Measurements from ENCODE around the gene CHRNA7.
A peak's percentile ranks its signal among the peaks of the same experiment; 100 is the strongest.

The CHRNA7 gene

DNA sequence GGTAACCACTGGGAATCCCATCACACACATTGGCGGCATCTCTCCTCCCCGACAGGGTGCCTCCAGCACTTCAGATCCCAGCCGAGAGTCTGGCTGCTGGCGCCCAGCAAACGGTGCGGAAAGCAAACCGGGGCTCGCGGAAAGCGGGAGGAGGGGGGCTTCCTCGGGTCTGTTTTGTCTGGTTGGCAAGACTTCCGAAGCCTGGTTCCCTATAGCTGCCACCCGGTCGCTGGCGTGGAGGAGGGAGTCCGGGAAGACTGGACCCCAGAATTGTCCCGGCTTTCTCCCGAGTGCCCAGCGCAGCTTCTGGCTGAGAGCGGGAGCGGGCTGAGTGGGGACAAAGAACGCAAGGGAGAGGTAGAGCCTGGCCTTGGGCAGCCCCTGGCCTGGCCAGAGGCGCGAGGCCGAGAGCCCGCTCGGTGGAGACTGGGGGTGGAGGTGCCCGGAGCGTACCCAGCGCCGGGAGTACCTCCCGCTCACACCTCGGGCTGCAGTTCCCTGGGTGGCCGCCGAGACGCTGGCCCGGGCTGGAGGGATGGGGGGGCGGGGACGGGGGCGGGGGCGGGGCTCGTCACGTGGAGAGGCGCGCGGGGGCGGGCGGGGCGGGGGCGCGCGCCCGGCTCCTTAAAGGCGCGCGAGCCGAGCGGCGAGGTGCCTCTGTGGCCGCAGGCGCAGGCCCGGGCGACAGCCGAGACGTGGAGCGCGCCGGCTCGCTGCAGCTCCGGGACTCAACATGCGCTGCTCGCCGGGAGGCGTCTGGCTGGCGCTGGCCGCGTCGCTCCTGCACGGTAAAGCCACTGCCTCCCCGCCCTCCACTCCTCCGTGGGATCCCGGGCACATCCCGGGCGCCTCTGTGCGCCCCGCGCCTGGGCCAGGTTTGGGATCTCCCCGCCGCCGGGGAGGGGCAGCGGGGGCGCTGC lies at the start of gene CHRNA7:
CHRNA7 (plus strand) TSS at position 654 of the 920 bp plus-strand sequence; CDS start at position 734, 80 bp downstream.
- DNase-seq = peak; percentile 25 to 35

DNA sequence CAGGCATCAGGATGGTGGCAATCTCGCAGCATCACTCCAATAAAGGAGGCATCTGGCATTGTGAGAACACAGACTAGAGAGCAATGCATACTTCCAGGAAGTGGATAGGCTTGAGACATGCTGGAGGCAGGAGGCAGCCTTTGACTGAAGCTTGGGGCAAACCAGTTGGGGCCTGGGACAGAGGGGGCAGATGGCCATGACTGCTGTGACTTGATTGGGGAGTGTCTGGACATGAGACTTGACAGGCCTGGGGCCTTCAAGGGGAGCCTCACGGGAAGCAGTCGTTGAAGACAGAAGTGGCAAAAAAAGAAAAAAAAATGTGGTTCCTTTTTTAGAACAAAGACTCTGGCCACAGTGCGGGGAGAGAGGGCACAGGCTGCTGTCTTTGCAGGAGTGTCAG lies 44.7 kb upstream of the CHRNA7 start:
- no peak for DNase-seq

DNA sequence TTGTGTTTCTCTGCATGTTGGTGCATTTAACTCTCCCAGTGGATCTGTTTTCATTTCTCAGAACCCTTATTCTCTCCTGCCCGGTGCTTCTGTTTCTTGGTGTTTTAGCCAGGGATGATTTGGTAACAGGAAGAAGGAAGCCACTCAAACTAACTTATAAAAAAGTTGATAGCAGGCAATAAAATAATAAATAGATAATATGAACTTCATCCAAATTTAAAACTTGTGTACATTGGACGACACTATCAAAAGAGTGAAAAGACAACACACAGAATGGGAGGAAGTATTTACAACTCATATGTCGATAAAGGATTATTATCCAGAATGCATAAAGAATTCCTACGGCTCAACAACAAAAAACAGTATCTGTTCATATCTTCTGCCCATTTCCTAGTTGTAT lies 37.3 kb upstream of the CHRNA7 start:
- DNase-seq = no peak

DNA sequence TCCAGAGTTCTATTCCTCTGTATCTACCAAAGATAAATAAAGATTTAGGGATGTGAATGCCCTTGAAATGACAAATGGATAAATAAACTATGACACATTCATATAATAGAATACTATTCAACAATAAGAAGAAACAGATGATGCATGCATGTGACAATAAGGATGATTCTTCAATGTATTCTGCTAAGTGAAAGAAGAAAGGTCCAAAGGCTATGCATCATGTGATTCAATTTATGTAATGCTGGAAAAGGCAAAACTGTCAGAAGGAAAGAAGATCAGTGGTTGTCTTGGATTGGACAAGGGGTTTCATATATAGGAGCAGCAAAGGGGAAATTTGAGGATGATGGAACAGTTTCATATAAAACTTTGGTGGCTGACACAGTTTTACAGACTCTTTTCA lies 32.6 kb upstream of the CHRNA7 start:
- DNase-seq = no peak

DNA sequence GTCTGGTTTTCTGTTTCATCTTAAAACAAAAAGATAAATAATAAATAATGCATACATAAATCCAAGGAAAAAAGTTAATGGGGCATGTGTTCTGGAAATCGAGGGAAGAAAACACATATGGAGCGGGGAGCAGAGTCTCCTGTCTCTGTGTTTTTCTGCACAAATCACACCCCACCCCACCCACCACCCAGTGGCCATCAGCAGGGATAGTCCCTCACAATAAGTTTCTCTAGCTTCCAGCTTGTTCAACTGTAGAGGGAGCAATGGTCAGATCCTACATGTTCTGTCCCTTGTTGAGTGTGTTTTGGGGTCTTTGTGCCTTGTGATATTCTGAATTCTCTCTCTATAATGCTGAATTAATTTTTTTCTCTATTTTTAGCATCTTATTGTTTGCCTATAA lies 26.8 kb upstream of the CHRNA7 start:
- DNase-seq = no peak

DNA sequence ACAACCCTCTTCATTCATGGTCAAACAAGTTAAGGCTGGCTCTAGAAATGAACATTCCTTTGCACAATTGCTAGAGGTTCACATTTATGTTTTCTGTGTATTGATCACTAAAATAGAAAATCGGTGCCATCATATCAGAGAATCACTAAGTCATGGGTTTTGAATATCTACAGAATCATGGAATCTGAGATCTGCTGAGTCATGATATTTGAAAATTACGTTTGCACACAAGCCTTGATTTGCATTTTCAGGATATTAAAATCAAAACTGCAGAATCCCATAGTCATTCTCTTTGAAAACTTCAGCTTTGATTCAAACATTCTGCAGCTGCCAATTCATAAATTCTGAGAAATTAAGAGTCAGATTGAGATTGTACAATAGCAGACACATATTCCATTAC lies 26.1 kb upstream of the CHRNA7 start:
- no peak for DNase-seq

DNA sequence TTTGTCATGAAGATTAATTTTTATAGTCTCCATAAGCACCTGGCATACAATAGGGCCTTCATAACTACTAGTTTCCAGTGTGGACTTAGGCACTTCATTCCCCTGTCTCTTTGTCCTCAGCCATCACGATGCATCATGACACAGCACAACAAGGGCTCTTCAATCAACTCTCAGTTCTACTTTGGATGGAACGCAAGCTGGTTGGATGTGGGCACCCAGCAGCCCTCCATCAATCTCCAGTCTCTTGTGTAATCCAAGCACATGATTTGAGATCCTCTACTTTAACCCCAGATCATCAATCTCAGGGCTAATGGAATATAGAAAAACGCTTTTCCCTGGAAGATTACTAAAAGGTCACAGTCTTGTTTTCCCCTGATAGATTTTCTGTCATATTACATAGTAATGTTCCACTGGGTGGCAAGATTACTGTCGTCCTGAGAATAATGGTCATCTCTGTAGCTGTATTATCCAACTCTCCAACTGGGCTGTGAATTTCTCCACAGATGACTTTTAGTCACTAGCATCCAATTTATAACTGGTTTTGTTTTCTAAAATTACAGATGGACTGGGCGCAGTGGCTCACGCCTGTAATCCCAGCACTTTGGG lies 22.9 kb upstream of the CHRNA7 start:
- no peak for DNase-seq

DNA sequence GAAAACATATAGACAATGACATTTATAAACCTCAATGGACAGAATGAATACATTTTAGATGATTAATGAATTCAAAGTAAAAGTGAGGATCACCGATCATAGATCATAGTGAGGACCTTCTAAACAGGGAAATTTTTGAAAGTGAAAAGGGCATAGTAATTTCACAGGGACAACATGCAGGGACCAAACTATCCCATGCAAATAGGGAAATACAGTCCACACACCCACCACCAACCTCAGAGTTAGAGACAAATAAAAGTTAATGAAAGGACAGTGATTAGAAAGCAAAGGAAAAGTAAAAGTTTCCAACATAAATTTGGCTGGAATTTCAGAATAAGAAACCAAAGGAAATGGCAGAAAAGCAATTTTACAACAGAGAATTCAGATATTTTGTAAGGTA lies 15.4 kb upstream of the CHRNA7 start:
- no peak for DNase-seq

DNA sequence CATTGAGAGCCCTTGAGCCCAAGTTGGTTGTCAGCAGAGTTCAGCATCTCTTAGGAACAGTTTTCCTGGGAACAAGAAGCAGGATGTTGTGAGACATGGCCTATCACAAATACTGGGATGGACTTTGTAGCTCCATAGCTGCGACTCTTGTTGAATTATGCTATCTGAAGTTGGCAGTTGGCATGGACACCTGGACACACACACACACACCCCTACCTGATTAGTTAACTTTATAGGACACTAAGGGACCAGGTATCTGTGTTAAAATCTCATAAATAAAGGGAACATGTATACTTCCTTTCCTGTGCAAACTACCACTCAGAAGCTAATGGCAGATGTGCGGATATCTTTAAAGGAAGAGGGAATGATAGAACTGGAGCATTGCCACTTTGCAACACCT lies 10.2 kb upstream of the CHRNA7 start:
- DNase-seq = no peak

DNA sequence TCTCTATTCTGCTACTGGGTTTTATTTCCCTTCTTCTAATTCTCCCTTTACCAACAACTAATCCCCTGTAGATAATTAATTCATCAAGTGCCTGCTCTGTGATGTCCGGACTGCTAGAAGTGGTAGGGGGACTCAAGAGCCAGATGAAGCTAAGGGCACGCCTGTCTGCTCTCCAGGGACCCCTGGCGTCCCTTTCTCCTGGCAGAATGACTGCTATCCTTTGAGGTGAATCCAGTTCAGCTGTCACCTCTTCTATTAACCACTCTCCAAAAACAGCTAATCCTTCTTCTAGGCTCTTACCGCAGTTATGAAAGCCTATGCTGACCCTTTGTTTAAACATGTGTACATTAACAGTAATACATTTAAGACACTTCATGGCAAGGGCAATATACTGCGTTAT lies 1.4 kb upstream of the CHRNA7 start:
- no peak for DNase-seq

DNA sequence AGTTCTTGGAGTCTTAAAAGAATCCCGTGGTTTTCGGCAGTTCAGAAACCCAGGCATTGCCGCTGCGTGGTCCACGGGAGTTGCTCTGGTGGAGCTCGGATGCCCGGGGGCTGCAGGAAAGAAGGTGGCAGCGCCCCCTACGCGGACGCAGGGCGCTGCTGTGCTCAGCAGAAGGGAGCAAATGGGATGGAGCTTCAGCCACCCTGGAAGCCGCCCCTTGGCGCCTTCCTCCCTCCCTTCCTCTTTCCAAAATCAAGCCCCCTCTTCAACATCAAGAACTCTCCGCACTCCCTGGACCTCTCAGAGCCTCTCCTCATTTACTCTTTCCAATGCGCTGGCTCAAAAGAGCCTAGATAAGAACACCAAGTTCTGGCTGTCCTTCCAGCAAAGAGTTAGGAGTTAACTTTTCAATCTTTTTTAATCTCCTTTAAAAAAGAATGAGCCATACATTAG lies 880 bp upstream of the CHRNA7 start:
- DNase-seq = no peak

DNA sequence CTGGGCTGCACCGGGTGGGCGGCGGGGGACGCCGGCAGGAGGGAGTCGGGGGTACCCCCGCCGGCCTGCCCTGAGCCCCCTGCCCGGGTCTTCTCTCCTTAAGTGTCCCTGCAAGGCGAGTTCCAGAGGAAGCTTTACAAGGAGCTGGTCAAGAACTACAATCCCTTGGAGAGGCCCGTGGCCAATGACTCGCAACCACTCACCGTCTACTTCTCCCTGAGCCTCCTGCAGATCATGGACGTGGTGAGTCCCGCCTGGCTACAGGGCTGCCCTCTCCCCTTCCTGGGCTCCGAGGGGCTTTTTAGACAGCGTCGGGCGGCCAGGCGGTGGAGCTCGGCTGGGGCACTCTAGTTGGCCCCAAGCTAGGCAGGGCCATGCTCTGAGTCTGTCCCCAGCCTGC lies 480 bp downstream of the CHRNA7 start:
- no peak for DNase-seq

DNA sequence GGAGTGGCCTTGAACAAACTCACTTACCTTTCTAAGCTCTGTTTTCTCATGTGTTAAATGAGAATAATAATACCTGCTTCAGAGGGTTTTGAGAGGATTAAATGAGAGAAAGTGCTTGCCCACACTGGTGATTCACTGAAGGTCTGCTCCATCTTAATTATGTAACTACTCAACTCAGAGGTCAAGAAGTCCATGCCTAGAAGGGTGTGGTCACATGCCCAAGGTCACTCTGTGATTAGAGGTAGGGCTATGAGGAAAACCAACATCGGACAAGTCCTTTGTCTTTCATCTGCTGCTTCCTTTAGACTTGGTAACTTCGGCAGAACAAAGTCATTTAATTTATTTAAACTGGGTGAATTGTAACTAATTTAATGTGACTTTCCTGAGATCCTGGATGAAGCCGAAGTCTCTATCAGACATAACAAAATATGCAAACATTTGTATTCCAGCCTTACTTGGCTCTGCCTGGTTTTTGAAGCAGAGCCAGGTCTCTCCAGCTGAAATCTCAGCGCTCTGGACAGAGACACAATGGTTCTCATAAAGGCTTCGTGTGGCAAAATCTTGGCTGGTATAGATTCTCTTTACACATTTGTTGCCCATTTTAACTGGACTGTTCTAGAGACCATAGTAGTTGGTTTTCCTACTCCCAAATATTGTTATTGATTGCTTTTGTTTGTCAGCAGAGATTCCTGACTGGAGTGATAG lies 3.0 kb downstream of the CHRNA7 start:
- no peak for DNase-seq

DNA sequence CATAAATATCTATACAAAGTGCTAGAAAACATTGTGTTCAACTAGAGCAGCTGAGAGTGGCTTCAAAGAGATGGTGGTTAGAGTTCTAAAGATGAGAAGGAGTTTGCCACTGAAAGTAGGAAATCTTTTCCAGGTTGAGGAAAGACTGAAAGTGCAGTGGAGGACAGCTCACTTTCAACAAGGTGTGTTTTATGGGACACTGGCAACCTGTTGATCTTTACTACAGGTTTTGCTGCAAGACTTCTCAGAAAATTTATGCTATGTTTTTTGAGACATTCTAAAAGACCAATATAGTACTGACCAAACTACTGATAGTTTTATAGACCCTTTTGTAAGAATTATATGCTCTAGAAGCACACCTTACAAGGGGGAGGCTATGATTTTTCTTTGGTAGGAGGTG lies 3.8 kb downstream of the CHRNA7 start:
- no peak for DNase-seq

DNA sequence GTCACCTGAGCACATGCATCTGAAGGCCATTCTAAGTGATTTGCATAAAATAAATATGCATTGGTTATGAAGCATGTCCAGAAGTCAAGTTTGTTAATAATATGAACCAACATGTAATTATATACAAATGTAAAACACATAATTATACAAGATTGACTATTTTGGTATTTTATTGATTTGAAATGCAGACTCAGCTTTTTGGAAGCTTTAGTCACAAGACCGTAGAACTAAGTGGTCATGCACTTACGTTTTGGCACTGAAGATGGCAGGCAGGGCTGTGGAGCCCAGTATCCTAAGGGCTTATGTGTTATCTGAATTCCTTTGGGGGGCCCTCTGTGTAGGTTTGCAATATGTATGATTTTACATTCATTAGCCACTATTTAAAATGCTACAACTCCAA lies 5.0 kb downstream of the CHRNA7 start:
- DNase-seq = no peak

DNA sequence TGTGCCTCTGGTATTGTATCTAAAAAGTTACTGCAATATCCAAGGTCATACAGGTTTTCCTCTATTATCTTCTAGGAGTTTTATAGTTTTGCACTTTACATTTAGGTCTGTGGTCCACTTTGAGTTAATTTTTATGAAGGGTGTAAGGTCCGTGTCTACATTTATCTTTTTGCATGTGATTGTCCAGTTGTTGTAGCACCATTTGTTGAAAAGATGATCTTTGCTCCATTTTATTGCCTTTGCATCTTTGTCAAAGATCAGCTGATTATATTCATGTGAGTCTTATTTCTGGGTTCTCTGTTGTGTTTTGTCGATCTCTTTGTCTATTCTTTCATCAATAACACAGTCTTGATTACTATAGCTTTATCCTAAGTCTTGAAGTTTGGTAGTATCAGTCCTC lies 6.7 kb downstream of the CHRNA7 start:
- DNase-seq = no peak

DNA sequence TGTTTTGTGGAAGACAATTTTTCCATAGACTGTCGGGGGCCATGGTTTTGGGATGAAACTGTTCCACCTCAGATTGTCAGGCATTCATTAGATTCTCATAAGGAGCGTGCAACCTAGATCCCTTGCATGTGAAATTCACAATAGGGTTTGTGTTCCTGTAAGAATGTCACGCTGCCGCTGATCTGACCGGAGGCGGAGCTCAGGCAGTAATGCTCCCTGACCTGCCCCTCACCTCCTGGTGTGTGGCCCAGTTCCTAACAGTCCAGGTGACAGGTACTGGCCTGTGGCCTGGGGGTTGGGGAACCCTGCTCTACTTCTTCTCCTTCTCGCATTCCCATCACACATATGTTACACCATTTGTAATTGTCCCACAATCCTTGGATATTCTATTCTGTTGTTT lies 11.0 kb downstream of the CHRNA7 start:
- no peak for DNase-seq

DNA sequence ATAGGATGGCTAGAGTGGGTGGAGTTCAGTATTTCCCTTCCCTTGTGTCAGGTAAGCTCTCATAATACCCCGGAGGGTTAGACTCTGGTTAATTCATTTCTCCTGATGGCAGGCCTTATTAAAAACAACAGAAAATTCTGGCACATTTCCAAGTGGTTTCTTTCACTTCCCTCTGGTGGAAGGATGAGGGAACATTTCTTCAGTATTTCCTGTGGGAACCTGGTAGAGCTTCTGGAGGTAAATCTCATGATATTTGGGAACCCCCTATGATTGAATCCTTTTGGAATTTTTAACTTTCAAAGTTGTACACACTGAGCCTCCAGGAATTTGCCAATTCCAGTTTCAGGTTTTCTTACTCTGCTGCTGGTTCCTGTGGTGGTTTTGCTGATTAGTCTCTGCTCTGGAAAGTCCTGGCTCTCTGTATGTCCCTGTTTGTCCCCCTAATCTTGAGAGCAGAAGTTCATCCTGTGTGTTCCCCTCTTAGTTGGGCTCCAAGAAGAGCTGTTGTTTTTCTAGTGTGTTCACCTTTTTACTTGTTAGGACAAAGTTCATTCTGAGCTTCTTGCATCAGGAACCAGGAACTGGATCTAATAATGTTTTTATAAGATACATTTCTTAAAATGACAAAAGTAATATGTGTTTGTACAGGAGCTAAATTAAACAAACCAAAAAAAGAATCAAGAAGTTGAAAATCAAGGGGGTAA lies 12.1 kb downstream of the CHRNA7 start:
- no peak for DNase-seq

DNA sequence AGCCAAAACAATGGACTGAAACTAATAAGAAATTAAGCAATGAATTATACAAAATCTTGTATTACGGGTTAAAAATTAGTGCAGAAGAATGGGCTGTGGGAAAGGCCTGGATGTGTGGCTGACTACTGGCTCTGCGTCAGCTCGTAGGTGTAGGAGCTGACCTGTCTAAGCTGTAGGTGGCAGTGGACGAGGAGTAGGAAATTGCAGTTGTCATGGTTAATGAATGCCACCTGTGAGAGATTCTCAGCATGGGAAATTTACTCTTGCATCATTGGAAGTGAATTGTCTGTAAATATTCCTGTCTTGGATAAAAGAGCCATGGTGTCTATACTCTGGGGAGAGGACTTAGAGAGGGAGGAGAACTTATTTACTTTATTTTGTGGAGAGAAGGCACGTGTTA lies 23.4 kb downstream of the CHRNA7 start:
- no peak for DNase-seq

DNA sequence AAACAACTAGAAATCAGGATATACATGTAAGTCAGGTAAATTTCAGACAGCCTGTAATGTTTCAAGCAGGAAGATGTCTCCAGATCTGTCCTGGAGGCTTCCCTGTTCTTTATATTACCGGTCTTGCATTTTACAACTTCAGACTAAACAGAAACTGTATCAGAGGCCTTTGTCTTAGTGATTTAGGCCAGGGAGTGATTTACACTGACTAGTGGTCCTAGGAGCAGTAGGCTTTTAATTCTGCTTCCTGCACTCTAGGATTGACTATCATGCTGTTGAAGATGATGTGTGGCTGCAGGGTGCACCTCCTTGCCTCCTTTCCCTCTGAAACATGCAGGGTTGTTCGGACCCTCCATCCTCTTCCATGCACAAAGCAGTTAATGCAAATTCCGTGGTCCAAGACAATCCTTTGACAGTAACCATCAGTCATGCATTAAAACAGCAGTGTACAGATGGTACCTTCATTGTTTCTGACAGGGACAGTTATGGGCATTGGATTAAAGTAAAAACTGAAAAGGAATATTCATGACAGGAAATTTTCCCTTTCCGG lies 27.6 kb downstream of the CHRNA7 start:
- DNase-seq = no peak

DNA sequence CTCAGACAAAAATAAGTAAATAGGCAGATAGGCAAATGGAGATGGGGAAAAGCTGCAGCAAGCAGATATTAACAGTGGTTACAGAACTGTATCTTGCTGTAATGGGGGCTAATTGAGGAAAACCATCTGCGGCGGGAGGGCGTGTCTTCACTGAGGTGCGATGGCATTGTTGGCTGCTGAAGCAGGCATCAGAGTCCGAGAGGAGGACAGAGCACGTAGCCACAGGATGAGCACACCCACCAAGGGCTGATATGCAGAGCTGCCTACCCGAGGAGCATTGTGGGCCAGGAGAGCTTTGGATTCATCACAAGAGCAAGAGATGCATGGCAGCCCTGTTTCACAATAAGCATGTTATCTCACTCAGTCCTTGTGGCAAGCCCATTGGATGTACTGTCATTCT lies 30.4 kb downstream of the CHRNA7 start:
- no peak for DNase-seq

DNA sequence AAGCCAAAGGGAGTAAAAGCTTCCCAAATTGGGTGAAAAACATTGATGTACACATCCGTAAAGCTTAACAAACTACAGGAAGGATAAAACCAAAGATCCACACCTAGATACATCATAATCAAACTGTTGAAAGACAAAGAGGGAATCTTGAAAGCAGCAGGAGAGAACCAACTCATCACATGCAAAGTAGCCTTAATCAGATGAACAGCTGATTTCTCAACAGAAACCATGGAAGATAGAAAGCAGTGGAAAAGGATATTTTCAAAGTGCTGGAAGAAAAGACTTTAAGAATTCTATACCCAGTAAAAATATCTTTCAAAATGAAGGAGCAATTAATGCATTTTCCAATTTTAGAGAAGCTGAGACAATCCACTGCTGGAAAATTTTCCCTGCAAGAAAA lies 36.8 kb downstream of the CHRNA7 start:
- no peak for DNase-seq

DNA sequence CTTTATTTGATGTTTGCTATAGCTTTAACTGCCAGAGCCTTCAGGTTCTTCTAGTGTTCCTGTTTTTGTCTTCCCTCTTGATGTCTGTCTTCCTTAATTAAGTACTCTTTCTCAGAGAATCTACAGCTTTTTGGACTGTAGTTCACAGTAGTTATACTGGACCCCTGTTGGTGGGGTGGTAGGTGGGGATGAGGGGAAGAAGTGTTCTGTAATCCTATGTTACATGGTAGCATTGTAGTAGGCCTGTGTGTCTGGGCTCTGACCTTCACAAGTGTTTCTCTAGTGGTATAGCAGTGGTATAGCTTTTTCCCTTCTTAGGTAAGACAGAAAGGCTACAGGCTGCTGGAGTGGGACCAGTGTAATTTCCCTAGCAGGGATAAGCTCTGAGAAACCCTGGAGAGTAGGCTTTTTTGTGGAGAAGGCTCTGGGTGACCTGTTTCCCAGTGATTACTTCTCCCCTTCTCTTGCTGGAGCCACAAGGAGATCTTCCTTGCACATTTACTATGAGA lies 59.6 kb downstream of the CHRNA7 start:
- DNase-seq = no peak

Measured in activated CD4-positive, alpha-beta T cell treated with anti-CD3 and anti-CD28 coated beads, Interleukin-2, amount 50 U/mL, for 48 hours (primary cell).